ENCODE data around the gene CDH23.
"Not testable (repeated sequence)": the region's sequence is repeated elsewhere in the genome, so short reads cannot be mapped to it uniquely, and the experiment has no call there.

CDH23 gene

GRCh38 chr10:71594934-71595571 is 198.3 kb downstream of the CDH23 start:
- DNase-seq, result no peak

GRCh38 chr10:71595649-71596048 is 198.9 kb downstream of the CDH23 start:
- DNase-seq, result no peak

- DNase-seq, result no peak
These were observed 199.4 kb downstream of the CDH23 start for GRCh38 chr10:71596127-71596526.

GRCh38 chr10:71596759-71597158 is 200.0 kb downstream of the CDH23 start:
- no peak for DNase-seq

- no peak for DNase-seq
These were observed 201.2 kb downstream of the CDH23 start for GRCh38 chr10:71597821-71598498.

- DNase-seq, result no peak
These were observed 201.9 kb downstream of the CDH23 start for GRCh38 chr10:71598621-71599055.

- no peak for DNase-seq
These were observed 202.8 kb downstream of the CDH23 start for GRCh38 chr10:71599518-71599917.

- DNase-seq, result not testable (repeated sequence)
These were observed 203.5 kb downstream of the CDH23 start for GRCh38 chr10:71600242-71600641.

GRCh38 chr10:71600849-71601248 is 204.1 kb downstream of the CDH23 start:
- no peak for DNase-seq

GRCh38 chr10:71601273-71601672 is 204.6 kb downstream of the CDH23 start:
- DNase-seq, result no peak

- DNase-seq, result no peak
These were observed 206.4 kb downstream of the CDH23 start for GRCh38 chr10:71603150-71603549.

- no peak for DNase-seq
These were observed 207.0 kb downstream of the CDH23 start for GRCh38 chr10:71603754-71604153.

GRCh38 chr10:71604324-71605018 is 207.8 kb downstream of the CDH23 start:
- DNase-seq, result no peak

GRCh38 chr10:71605263-71605962 is 208.7 kb downstream of the CDH23 start:
- DNase-seq, result no peak

- DNase-seq, result no peak
These were observed 209.7 kb downstream of the CDH23 start for GRCh38 chr10:71606257-71607081.

- no peak for DNase-seq
These were observed 210.3 kb downstream of the CDH23 start for GRCh38 chr10:71607082-71607443.

GRCh38 chr10:71608819-71609768 is 212.4 kb downstream of the CDH23 start:
- DNase-seq, result peak; percentile 51

- no peak for DNase-seq
These were observed 213.9 kb downstream of the CDH23 start for GRCh38 chr10:71610651-71611050.

- no peak for DNase-seq
These were observed 214.4 kb downstream of the CDH23 start for GRCh38 chr10:71611131-71611530.

- no peak for DNase-seq
These were observed 215.1 kb downstream of the CDH23 start for GRCh38 chr10:71611709-71612422.

Measured in CD4-positive, alpha-beta T cell treated with Interleukin-17A for 1 hour (primary cell).